ENCODE data around the gene PTPN22. TPM values are rescaled to one million over a fixed set of nuclear protein-coding genes. Genes with fewer than 3 reads are reported as not detected.

PTPN22 gene
- total RNA-seq, 1 experiment from 2014 or later, result not detected

DNA sequence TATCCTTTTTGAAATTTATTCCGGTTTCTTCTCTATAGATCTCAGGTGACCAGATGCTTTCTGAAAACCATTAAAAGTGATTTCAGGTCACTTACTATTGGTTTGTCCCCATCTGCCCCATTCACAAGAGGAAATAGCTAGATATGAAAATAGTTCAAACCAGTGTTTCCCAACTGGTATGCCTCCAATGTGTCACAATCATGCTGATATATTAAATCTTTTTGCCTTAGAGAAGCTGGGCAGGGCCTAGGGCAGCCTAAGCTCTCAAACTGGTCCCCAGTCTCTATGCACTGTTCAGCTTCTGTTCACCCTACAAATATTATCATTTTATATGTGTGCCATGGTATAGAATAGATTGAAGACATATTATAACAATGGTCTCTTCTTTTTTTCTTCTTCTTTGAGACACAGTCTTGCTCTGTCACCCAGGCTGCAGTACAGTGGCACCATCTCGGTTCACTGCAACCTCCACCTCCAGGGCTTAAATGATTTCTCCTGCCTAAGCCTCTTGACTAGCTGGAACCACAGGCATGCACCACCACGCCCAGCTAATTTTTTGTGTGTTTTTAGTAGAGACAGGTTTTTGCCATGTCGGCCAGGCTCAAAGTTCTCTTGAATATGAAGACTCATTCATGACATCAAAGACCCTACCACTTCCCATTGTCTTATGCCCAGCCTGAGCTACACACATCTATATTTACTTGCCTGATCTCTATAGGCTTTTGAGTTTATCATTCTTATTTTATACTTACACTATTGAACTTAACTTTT lies 15.7 kb downstream of the PTPN22 start:
- no peaks in the 10 kb centered on the region for H3K36me3 Mint-ChIP-seq
- H3K27ac Mint-ChIP-seq, result no peak overlapping the region
- no peaks in the 10 kb centered on the region for H3K4me1 Mint-ChIP-seq
- no peaks in the 10 kb centered on the region for H3K9me3 Mint-ChIP-seq
- POLR2A ChIA-PET, result no interaction called here
- H3K4me3 Mint-ChIP-seq, result no peak overlapping the region
- no peak for ATAC-seq
- no peaks in the 10 kb centered on the region; the same call in 1 of the 2 replicates for H3K27me3 Mint-ChIP-seq (ENCODE audit: low read depth)
- CTCF ChIA-PET, result no interaction called here
- no peak for TF ChIP-seq GRHL2 (CRISPR knock-in tag; IDR thresholded peaks at IDR 0.05; ENCODE audit: insufficient replicate concordance, severe bottlenecking)
- TF ChIP-seq ESRRA (CRISPR knock-in tag; IDR thresholded peaks at IDR 0.05; ENCODE audit: borderline replicate concordance), result no peak
- TF ChIP-seq, protein P1, sequence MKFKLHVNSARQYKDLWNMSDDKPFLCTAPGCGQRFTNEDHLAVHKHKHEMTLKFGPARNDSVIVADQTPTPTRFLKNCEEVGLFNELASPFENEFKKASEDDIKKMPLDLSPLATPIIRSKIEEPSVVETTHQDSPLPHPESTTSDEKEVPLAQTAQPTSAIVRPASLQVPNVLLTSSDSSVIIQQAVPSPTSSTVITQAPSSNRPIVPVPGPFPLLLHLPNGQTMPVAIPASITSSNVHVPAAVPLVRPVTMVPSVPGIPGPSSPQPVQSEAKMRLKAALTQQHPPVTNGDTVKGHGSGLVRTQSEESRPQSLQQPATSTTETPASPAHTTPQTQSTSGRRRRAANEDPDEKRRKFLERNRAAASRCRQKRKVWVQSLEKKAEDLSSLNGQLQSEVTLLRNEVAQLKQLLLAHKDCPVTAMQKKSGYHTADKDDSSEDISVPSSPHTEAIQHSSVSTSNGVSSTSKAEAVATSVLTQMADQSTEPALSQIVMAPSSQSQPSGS (CRISPR knock-in tag; IDR thresholded peaks at IDR 0.05; ENCODE audit: borderline replicate concordance, low read depth), result no peak
- no peak for TF ChIP-seq ZNF671 (CRISPR knock-in tag; IDR thresholded peaks at IDR 0.05)
- TF ChIP-seq ZNF317 (CRISPR knock-in tag; IDR thresholded peaks at IDR 0.05; ENCODE audit: borderline replicate concordance, low read depth), result no peak
- TF ChIP-seq TCF7 (CRISPR knock-in tag; IDR thresholded peaks at IDR 0.05; ENCODE audit: low read depth), result no peak
- TF ChIP-seq SP1 (CRISPR knock-in tag; conservative IDR thresholded peaks at IDR 0.05), result no peak
- no peak for TF ChIP-seq FOXK1 (CRISPR knock-in tag; IDR thresholded peaks at IDR 0.05)
- no peak for TF ChIP-seq ELF4 (CRISPR knock-in tag; IDR thresholded peaks at IDR 0.05; ENCODE audit: low read depth)
- TF ChIP-seq TEAD1 (CRISPR knock-in tag; IDR thresholded peaks at IDR 0.05), result no peak
- no peak for TF ChIP-seq ZNF232 (CRISPR knock-in tag; IDR thresholded peaks at IDR 0.05)
- no peak for TF ChIP-seq RORB (CRISPR knock-in tag; IDR thresholded peaks at IDR 0.05)
- TF ChIP-seq ZNF423 (CRISPR knock-in tag; IDR thresholded peaks at IDR 0.05), result no peak
- TF ChIP-seq, protein P2, sequence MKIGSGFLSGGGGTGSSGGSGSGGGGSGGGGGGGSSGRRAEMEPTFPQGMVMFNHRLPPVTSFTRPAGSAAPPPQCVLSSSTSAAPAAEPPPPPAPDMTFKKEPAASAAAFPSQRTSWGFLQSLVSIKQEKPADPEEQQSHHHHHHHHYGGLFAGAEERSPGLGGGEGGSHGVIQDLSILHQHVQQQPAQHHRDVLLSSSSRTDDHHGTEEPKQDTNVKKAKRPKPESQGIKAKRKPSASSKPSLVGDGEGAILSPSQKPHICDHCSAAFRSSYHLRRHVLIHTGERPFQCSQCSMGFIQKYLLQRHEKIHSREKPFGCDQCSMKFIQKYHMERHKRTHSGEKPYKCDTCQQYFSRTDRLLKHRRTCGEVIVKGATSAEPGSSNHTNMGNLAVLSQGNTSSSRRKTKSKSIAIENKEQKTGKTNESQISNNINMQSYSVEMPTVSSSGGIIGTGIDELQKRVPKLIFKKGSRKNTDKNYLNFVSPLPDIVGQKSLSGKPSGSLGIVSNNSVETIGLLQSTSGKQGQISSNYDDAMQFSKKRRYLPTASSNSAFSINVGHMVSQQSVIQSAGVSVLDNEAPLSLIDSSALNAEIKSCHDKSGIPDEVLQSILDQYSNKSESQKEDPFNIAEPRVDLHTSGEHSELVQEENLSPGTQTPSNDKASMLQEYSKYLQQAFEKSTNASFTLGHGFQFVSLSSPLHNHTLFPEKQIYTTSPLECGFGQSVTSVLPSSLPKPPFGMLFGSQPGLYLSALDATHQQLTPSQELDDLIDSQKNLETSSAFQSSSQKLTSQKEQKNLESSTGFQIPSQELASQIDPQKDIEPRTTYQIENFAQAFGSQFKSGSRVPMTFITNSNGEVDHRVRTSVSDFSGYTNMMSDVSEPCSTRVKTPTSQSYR (CRISPR knock-in tag; IDR thresholded peaks at IDR 0.05), result no peak
- no peak for DNase-seq (ENCODE audit: low spot score)

DNA sequence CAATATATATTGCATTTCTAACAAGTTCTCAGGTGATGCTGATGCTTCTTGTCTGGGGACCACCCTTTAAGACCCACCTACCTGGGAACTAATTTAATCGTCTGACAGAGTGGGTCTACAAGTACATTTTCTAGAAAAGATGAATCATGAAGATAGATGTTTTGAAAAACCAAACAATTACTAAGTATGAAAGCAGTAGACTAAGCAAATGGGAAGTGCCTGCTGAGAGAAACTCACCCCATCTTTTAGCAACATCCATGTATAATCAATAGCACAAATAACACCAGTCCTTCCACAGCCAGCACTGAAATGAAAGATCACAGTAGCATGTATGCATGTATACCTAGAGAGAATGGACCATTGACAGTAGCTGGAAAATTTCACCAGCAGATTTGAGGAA lies 17.3 kb downstream of the PTPN22 start:
- ChIA-PET POLR2A (no interaction called here), CTCF (no interaction called here)
- Mint-ChIP-seq H3K36me3 (no peaks in the 10 kb centered on the region), H3K27ac (no peak overlapping the region), H3K4me3 (no peak overlapping the region), H3K27me3 (ENCODE audit: low read depth) (no peaks in the 10 kb centered on the region; the same call in 1 of the 2 replicates), H3K9me3 (no peaks in the 10 kb centered on the region), H3K4me1 (no peaks in the 10 kb centered on the region)
- ATAC-seq (no peak), DNase-seq (ENCODE audit: low spot score) (no peak)
- TF ChIP-seq HMGA2 (CRISPR knock-in tag; IDR thresholded peaks at IDR 0.05), result no peak
- TF ChIP-seq ZNF396 (CRISPR knock-in tag; IDR thresholded peaks at IDR 0.05; ENCODE audit: borderline replicate concordance), result no peak
- TF ChIP-seq, protein P3, sequence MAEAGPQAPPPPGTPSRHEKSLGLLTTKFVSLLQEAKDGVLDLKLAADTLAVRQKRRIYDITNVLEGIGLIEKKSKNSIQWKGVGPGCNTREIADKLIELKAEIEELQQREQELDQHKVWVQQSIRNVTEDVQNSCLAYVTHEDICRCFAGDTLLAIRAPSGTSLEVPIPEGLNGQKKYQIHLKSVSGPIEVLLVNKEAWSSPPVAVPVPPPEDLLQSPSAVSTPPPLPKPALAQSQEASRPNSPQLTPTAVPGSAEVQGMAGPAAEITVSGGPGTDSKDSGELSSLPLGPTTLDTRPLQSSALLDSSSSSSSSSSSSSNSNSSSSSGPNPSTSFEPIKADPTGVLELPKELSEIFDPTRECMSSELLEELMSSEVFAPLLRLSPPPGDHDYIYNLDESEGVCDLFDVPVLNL (CRISPR knock-in tag; IDR thresholded peaks at IDR 0.05; ENCODE audit: borderline replicate concordance, low read depth), result no peak
- no peak for TF ChIP-seq CREM (CRISPR knock-in tag; IDR thresholded peaks at IDR 0.05)
- no peak for TF ChIP-seq KAT7 (CRISPR knock-in tag; IDR thresholded peaks at IDR 0.05; ENCODE audit: borderline replicate concordance)
- TF ChIP-seq, protein P4, sequence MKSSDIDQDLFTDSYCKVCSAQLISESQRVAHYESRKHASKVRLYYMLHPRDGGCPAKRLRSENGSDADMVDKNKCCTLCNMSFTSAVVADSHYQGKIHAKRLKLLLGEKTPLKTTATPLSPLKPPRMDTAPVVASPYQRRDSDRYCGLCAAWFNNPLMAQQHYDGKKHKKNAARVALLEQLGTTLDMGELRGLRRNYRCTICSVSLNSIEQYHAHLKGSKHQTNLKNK (CRISPR knock-in tag; IDR thresholded peaks at IDR 0.05), result no peak
- TF ChIP-seq, protein P5, sequence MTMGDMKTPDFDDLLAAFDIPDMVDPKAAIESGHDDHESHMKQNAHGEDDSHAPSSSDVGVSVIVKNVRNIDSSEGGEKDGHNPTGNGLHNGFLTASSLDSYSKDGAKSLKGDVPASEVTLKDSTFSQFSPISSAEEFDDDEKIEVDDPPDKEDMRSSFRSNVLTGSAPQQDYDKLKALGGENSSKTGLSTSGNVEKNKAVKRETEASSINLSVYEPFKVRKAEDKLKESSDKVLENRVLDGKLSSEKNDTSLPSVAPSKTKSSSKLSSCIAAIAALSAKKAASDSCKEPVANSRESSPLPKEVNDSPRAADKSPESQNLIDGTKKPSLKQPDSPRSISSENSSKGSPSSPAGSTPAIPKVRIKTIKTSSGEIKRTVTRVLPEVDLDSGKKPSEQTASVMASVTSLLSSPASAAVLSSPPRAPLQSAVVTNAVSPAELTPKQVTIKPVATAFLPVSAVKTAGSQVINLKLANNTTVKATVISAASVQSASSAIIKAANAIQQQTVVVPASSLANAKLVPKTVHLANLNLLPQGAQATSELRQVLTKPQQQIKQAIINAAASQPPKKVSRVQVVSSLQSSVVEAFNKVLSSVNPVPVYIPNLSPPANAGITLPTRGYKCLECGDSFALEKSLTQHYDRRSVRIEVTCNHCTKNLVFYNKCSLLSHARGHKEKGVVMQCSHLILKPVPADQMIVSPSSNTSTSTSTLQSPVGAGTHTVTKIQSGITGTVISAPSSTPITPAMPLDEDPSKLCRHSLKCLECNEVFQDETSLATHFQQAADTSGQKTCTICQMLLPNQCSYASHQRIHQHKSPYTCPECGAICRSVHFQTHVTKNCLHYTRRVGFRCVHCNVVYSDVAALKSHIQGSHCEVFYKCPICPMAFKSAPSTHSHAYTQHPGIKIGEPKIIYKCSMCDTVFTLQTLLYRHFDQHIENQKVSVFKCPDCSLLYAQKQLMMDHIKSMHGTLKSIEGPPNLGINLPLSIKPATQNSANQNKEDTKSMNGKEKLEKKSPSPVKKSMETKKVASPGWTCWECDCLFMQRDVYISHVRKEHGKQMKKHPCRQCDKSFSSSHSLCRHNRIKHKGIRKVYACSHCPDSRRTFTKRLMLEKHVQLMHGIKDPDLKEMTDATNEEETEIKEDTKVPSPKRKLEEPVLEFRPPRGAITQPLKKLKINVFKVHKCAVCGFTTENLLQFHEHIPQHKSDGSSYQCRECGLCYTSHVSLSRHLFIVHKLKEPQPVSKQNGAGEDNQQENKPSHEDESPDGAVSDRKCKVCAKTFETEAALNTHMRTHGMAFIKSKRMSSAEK (CRISPR knock-in tag; IDR thresholded peaks at IDR 0.05; ENCODE audit: borderline replicate concordance), result no peak
- no peak for TF ChIP-seq ZNF121 (CRISPR knock-in tag; IDR thresholded peaks at IDR 0.05)
- TF ChIP-seq MYBL2 (CRISPR knock-in tag; IDR thresholded peaks at IDR 0.05), result no peak

All from WTC11 (cell line).